ENCODE measurements around the gene PRMT6. TPM values are rescaled to one million over a fixed set of nuclear protein-coding genes. Genes with fewer than 3 reads are reported as not detected.
A peak's percentile ranks its signal among the peaks of the same experiment; 100 is the strongest.

The PRMT6 gene
- total RNA-seq = 1 to 10 TPM; 2.8 to 9.0 (median 4.2) TPM
- polyA plus RNA-seq = 1 to 10 TPM; 3.8 to 8.3 TPM
- long read RNA-seq, donor 1, transcript PRMT6-201 (1 exons, 2,616 nt) = major isoform, 14 of 14 reads
- long read RNA-seq, donor 1, partial matches to known transcripts = 0 of 14 reads
- long read RNA-seq, donor 1, other reads (novel, unspliced or antisense) = 0 of 14 reads
- long read RNA-seq, donor 2, transcript PRMT6-201 (1 exons, 2,616 nt) = major isoform, 33 of 35 reads
- long read RNA-seq, donor 2, partial matches to known transcripts = 0 of 35 reads
- long read RNA-seq, donor 2, other reads (novel, unspliced or antisense) = 1 of 35 reads
- long read RNA-seq, donor 3, transcript PRMT6-201 (1 exons, 2,616 nt) = major isoform, 13 of 13 reads
- long read RNA-seq, donor 3, partial matches to known transcripts = 0 of 13 reads
- long read RNA-seq, donor 3, other reads (novel, unspliced or antisense) = 0 of 13 reads

DNA sequence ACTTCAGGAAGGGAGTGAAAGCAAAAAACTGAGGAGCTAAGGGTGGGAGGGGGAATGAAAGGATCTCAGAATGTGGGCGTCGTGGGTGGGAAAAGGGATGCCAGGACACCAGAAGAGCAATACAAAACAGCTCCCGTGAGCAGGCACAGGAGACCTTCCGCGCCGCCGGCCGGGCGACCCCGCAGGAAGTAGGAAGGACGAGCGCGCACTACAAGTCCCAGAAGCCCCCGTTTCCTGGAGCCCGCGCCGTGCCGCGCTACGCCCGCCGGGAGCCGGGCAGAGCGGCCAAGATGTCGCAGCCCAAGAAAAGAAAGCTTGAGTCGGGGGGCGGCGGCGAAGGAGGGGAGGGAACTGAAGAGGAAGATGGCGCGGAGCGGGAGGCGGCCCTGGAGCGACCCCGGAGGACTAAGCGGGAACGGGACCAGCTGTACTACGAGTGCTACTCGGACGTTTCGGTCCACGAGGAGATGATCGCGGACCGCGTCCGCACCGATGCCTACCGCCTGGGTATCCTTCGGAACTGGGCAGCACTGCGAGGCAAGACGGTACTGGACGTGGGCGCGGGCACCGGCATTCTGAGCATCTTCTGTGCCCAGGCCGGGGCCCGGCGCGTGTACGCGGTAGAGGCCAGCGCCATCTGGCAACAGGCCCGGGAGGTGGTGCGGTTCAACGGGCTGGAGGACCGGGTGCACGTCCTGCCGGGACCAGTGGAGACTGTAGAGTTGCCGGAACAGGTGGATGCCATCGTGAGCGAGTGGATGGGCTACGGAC, at the start of gene PRMT6:
Gene PRMT6 (plus strand): TSS at position 249 of the 771 bp plus-strand sequence. CDS start 42 bp downstream, at position 291.
- peak within 1 kb of the TSS; percentile 34 to 91 (median 84) for H3K27ac ChIP-seq
- ATAC-seq (peak; percentile 95 to 98 (median 96)), DNase-seq (peak; percentile 78 to 88 (median 86))
- peak within 1 kb of the TSS; percentile 65 to 96 (median 76) for H3K4me3 ChIP-seq
- H3K4me1 ChIP-seq = peaks cover 0 to 21% (median 8%) of the 10 kb centered on the region in 12 donors
- TF ChIP-seq, protein P1, sequence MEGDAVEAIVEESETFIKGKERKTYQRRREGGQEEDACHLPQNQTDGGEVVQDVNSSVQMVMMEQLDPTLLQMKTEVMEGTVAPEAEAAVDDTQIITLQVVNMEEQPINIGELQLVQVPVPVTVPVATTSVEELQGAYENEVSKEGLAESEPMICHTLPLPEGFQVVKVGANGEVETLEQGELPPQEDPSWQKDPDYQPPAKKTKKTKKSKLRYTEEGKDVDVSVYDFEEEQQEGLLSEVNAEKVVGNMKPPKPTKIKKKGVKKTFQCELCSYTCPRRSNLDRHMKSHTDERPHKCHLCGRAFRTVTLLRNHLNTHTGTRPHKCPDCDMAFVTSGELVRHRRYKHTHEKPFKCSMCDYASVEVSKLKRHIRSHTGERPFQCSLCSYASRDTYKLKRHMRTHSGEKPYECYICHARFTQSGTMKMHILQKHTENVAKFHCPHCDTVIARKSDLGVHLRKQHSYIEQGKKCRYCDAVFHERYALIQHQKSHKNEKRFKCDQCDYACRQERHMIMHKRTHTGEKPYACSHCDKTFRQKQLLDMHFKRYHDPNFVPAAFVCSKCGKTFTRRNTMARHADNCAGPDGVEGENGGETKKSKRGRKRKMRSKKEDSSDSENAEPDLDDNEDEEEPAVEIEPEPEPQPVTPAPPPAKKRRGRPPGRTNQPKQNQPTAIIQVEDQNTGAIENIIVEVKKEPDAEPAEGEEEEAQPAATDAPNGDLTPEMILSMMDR (IDR thresholded peaks at IDR 0.05) = no peak
- TF ChIP-seq POLR2A (IDR thresholded peaks at IDR 0.05) = peak in 1 of 2 donors; percentile 72
- peaks cover 0 to 13% (median 4%) of the 10 kb centered on the region in 9 donors for H3K36me3 ChIP-seq
- no peaks in the 10 kb centered on the region for H3K9me3 ChIP-seq
- H3K27me3 ChIP-seq = no peaks in the 10 kb centered on the region
- WGBS, 4 donors = 0 to 1% (median 1%) methylated on average over 41 to 73 of the region's 73 CpGs
- intact Hi-C loops (cut with DNase I) = no loop called here

DNA sequence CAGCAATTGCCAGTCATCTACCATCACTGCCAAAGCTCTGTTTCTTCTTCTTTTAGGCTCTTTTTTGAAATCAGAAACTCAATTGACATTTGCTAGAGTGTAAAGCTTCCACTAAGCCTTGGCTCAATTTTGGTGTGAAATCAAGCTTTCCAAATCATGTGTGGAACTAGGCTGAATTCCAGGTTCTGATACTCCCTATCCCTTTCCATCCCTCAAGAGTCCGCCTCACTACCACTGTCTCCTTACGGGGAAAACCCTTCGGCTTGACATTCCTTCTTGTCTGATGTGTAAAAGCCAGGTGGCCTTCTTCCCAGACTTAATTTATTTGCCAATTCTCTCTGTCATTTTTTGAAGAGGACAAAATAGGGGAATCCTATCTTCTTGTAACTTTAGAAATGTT, 47.2 kb upstream of the PRMT6 start:
- intact Hi-C loops (cut with DNase I) = no loop called here
- WGBS, 4 donors = 67 to 78% (median 76%) methylated on average over 3 of the region's 3 CpGs
- ATAC-seq = no peak

GRCh38 chr1:107010582-107010981, 45.9 kb upstream of the PRMT6 start:
- DNase-seq (no peak), ATAC-seq (no peak)
- Histone ChIP-seq H3K27ac (no peak overlapping the region), H3K4me1 (no peaks in the 10 kb centered on the region), H3K36me3 (no peaks in the 10 kb centered on the region), H3K4me3 (no peak overlapping the region), H3K27me3 (peaks cover 0 to 6% (median 0%) of the 10 kb centered on the region in 9 donors), H3K9me3 (no peaks in the 10 kb centered on the region)
- TF ChIP-seq, protein P1 (IDR thresholded peaks at IDR 0.05) = no peak
- no peak for TF ChIP-seq POLR2A (IDR thresholded peaks at IDR 0.05)
- 63 to 70% (median 69%) methylated on average over 3 of the region's 3 CpGs for WGBS, 4 donors
- intact Hi-C loops (cut with DNase I) = no loop called here

More for the DNA sequence above, 47.2 kb upstream of the PRMT6 start:
- Histone ChIP-seq H3K4me1 (no peaks in the 10 kb centered on the region), H3K27ac (no peak overlapping the region), H3K4me3 (no peak overlapping the region), H3K9me3 (no peaks in the 10 kb centered on the region), H3K27me3 (no peaks in the 10 kb centered on the region), H3K36me3 (no peaks in the 10 kb centered on the region)
- TF ChIP-seq, protein P1 (IDR thresholded peaks at IDR 0.05) = no peak
- no peak for TF ChIP-seq POLR2A (IDR thresholded peaks at IDR 0.05)
- no peak for DNase-seq
